HEK293 (cell line): ENCODE measurements around the gene TMC4.
"Not testable (repeated sequence)": the region's sequence is repeated elsewhere in the genome, so short reads cannot be mapped to it uniquely, and the experiment has no call there.

Source experiments
- CTCF ChIA-PET: fragments of 350-600 bp; formaldehyde crosslinking; extraction: SDS; loops from one replicate; lab custom pipeline; 2021; ENCODE audit warnings: antibody characterized with exemption; lab: Yijun Ruan, JAX
- POLR2A ChIA-PET: fragments of 300-600 bp; formaldehyde crosslinking; extraction: SDS; loops from one replicate; lab custom pipeline; 2020; ENCODE audit warnings: antibody characterized with exemption, inconsistent platforms; lab: Yijun Ruan, JAX
- H3K27ac ChIP-seq: fragments of 200-500 bp; sonication (Bioruptor generic); 2 replicates; pipeline ENCODE4 v1.5.1; 2014; ENCODE audit warnings: low read depth, low read length, control low read depth, inconsistent platforms; ENCODE audit errors: extremely low read depth
- H3K36me3 ChIP-seq, 2 experiments: fragments of 200-500 bp in 1 of 2; sonication (Bioruptor generic) in 1 of 2; 1 replicate in 1 of 2; 2 replicates in 1 of 2; pipeline ENCODE4 v1.5.1; 2014 to 2017; ENCODE audit warnings: inconsistent platforms in 2 of 2, low read length in 2 of 2; ENCODE audit not compliant: control insufficient read depth in 2 of 2, insufficient read depth in 1 of 2
- H3K4me1 ChIP-seq: fragments of 200-500 bp; sonication (Bioruptor generic); 2 replicates; pipeline ENCODE4 v1.5.1; 2014; ENCODE audit warnings: mild to moderate bottlenecking, low read length, inconsistent platforms; ENCODE audit not compliant: control insufficient read depth, insufficient read depth
- H3K4me3 ChIP-seq: 2 replicates; pipeline ENCODE4 v1.5.1; 2011; ENCODE audit warnings: low read depth, mild to moderate bottlenecking, control low read depth, low read length, moderate library complexity
- H3K9me3 ChIP-seq: fragments of 200-500 bp; sonication (Bioruptor generic); 2 replicates; pipeline ENCODE4 v1.5.1; 2014; ENCODE audit warnings: low read depth, low read length, inconsistent platforms; ENCODE audit not compliant: control insufficient read depth, insufficient read depth
- BCL11B ChIP-seq: fragments of 450-650 bp; formaldehyde crosslinking; IDR thresholded peaks from 2 replicates; pipeline ENCODE4 v1.5.1; 2016; ENCODE audit warnings: low read depth, missing biosample characterization, missing genetic modification characterization
- GLIS2 ChIP-seq: fragments of 450-650 bp; formaldehyde crosslinking; IDR thresholded peaks from 2 replicates; pipeline ENCODE4 v1.5.1; 2016; ENCODE audit warnings: missing biosample characterization, missing genetic modification characterization
- HOXC10 ChIP-seq: sonication (generic); formaldehyde crosslinking; IDR thresholded peaks from 2 replicates; pipeline ENCODE4 v1.8.1; 2023; ENCODE audit warnings: mild to moderate bottlenecking, missing genetic modification reagents
- KLF1 ChIP-seq: fragments of 450-650 bp; formaldehyde crosslinking; IDR thresholded peaks from 2 replicates; pipeline ENCODE4 v1.5.1; 2016; ENCODE audit warnings: missing biosample characterization, missing genetic modification characterization
- MZF1 ChIP-seq: fragments of 450-650 bp; formaldehyde crosslinking; IDR thresholded peaks from 2 replicates; pipeline ENCODE4 v1.5.1; 2017; ENCODE audit warnings: missing biosample characterization, missing genetic modification characterization, borderline replicate concordance
- ZBTB1 ChIP-seq: fragments of 450-650 bp; formaldehyde crosslinking; IDR thresholded peaks from 2 replicates; pipeline ENCODE4 v1.5.1; 2016; ENCODE audit warnings: missing biosample characterization, missing genetic modification characterization
- ZNF266 ChIP-seq: fragments of 450-650 bp; formaldehyde crosslinking; IDR thresholded peaks from 2 replicates; pipeline ENCODE4 v1.5.1; 2016; ENCODE audit warnings: missing biosample characterization, missing genetic modification characterization, low read depth
- ZNF366 ChIP-seq: fragments of 450-650 bp; formaldehyde crosslinking; conservative IDR thresholded peaks from 2 replicates; pipeline ENCODE4 v1.5.1; 2016; ENCODE audit warnings: missing biosample characterization, missing genetic modification characterization
- ZNF391 ChIP-seq: fragments of 450-650 bp; formaldehyde crosslinking; IDR thresholded peaks from 2 replicates; pipeline ENCODE4 v1.5.1; 2016; ENCODE audit warnings: low read depth, missing biosample characterization, missing genetic modification characterization, borderline replicate concordance
- ZNF48 ChIP-seq: fragments of 450-650 bp; formaldehyde crosslinking; IDR thresholded peaks from 2 replicates; pipeline ENCODE4 v1.5.1; 2016; ENCODE audit warnings: missing biosample characterization, missing genetic modification characterization
- ZNF518A ChIP-seq: fragments of 450-650 bp; formaldehyde crosslinking; conservative IDR thresholded peaks from 2 replicates; pipeline ENCODE4 v1.5.1; 2016; ENCODE audit warnings: low read depth, missing biosample characterization, missing genetic modification characterization
- ZNF660 ChIP-seq: fragments of 450-650 bp; IDR thresholded peaks from 2 replicates; pipeline ENCODE4 v1.5.1; 2018; ENCODE audit warnings: missing biosample characterization, mild to moderate bottlenecking, missing genetic modification characterization
- TF ChIP-seq, protein P1 (sequence below): fragments of 450-650 bp; formaldehyde crosslinking; IDR thresholded peaks from 2 replicates; pipeline ENCODE4 v1.5.1; 2016; ENCODE audit warnings: missing biosample characterization, missing genetic modification characterization
- TF ChIP-seq, protein P2 (sequence below): fragments of 450-650 bp; formaldehyde crosslinking; IDR thresholded peaks from 2 replicates; pipeline ENCODE4 v1.5.1; 2016; ENCODE audit warnings: missing biosample characterization, missing genetic modification characterization

The TMC4 gene

DNA sequence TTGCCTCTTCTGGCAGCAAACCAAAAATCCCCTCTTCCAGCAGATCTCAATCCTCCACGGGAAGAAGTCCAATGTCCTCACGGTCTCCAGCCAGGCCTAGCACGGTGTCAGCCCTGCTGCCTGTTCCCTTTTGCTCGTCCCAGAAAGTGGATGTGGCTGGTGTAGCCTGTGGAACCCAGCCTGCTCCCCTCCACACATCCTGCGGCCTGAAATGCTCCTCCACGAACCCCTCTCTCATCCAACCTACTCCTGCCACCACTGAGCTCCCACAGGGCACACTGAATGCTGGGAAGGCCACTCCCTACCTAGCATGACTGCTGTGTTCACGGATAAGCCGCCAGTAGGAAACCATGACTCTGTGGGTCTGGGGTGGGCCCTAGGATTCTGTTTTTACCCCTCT lies 13.4 kb upstream of the TMC4 start:
- POLR2A ChIA-PET = interaction anchor here (0.9 to 6.4 kb wide), 4 partner anchors 14 to 48 kb away, joined by 3 to 63 read pairs (median 6); partner anchors contain the start of genes CNOT3 and RPS9
- CTCF ChIA-PET = interaction anchor here (0.6 to 0.8 kb wide), 2 partner anchors 21 to 27 kb away, joined by 3 to 6 read pairs; no protein-coding TSS in a partner anchor
- H3K4me1 ChIP-seq = peaks cover 6% of the 10 kb centered on the region

GRCh38 chr19:54183431-54183830 lies 10.5 kb upstream of the TMC4 start:
- Histone ChIP-seq H3K9me3 (no peaks in the 10 kb centered on the region), H3K4me3 (no peak overlapping the region), H3K36me3 (peaks cover 3 to 46% of the 10 kb centered on the region in 2 experiments; a peak in 2 of 3 replicates), H3K4me1 (peaks cover 2% of the 10 kb centered on the region; the same call in 1 of the 2 replicates), H3K27ac (no peak overlapping the region)
- TF ChIP-seq ZNF391 (tag by site-specific recombination) (no peak), ZNF266 (tag by site-specific recombination) (no peak), BCL11B (tag by site-specific recombination) (no peak), MZF1 (no peak), ZNF660 (tag by site-specific recombination) (no peak), GLIS2 (tag by site-specific recombination) (no peak), ZNF48 (no peak), ZNF518A (tag by site-specific recombination) (no peak)
- TF ChIP-seq, protein P1, sequence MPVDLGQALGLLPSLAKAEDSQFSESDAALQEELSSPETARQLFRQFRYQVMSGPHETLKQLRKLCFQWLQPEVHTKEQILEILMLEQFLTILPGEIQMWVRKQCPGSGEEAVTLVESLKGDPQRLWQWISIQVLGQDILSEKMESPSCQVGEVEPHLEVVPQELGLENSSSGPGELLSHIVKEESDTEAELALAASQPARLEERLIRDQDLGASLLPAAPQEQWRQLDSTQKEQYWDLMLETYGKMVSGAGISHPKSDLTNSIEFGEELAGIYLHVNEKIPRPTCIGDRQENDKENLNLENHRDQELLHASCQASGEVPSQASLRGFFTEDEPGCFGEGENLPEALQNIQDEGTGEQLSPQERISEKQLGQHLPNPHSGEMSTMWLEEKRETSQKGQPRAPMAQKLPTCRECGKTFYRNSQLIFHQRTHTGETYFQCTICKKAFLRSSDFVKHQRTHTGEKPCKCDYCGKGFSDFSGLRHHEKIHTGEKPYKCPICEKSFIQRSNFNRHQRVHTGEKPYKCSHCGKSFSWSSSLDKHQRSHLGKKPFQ (tag by site-specific recombination) = no peak
- ChIA-PET POLR2A (interaction anchor here (2.5 kb wide), 1 partner anchor 10 kb away, joined by 20 read pairs; the partner anchor contains the start of gene TMC4), CTCF (interaction anchor here (0.6 to 1.2 kb wide), 2 partner anchors 83 to 180 kb away, joined by 3 to 4 read pairs; no protein-coding TSS in a partner anchor)

More for the DNA sequence above, 13.4 kb upstream of the TMC4 start:
- Histone ChIP-seq H3K4me3 (no peak overlapping the region), H3K27ac (no peak overlapping the region), H3K9me3 (no peaks in the 10 kb centered on the region), H3K36me3 (peaks cover 3 to 28% of the 10 kb centered on the region in 2 experiments; a peak in 2 of 3 replicates)
- TF ChIP-seq, protein P2, sequence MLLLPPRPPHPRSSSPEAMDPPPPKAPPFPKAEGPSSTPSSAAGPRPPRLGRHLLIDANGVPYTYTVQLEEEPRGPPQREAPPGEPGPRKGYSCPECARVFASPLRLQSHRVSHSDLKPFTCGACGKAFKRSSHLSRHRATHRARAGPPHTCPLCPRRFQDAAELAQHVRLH = no peak
- TF ChIP-seq KLF1 (tag by site-specific recombination) = no peak
- TF ChIP-seq HOXC10 (CRISPR knock-in tag) = 0 out of 2 replicates have a peak, but pooled peaks have one; percentile 49
- no peak for TF ChIP-seq ZBTB1 (tag by site-specific recombination)

DNA sequence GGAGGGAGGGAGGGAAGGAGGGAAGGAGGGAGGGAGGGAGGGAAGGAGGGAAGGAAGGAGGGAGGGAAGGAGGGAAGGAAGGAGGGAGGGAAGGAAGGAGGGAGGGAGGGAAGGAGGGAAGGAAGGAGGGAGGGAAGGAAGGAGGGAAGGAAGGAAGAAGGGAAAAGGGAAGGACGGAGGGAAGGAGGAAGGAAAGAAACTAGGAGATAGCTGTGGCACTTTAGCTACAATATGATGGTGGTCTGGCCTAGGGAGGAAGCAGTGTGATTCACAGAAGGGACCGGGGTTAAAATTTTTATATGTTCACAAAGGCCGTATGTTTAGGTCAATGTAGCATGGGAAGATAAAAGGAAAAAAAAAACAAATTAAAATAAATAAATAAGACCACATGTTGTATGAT lies 8.9 kb upstream of the TMC4 start:
- not testable (repeated sequence) for H3K4me3 ChIP-seq, H3K9me3 ChIP-seq, H3K27ac ChIP-seq, H3K4me1 ChIP-seq
- ChIA-PET CTCF (interaction anchor here (0.7 kb wide), 1 partner anchor 342 kb away, joined by 3 read pairs; no protein-coding TSS in a partner anchor), POLR2A (interaction anchor here (0.7 to 10.2 kb wide), 3 partner anchors 8 to 206 kb away, joined by 3 to 90 read pairs (median 3); partner anchors contain the start of genes CNOT3, MBOAT7 and TSEN34)
- peaks cover 11 to 45% of the 10 kb centered on the region in 2 experiments; a peak in 2 of 3 replicates for H3K36me3 ChIP-seq
- peak; percentile 84 for TF ChIP-seq ZNF366 (tag by site-specific recombination)
